Right lobe of liver (tissue), 4 donors: ENCODE results near the gene MCEMP1.

Source experiments
- CTCF ChIP-seq, 4 donors: fragments of 200-600 bp in 3 of 4; fragments of 450-650 bp in 1 of 4; IDR thresholded peaks; one replicate each; pipeline versions ENCODE4 v1.5.1 to v1.8.0; 2016 to 2022; ENCODE audit warnings: antibody characterized with exemption in 4 of 4, mild to moderate bottlenecking in 2 of 4
- POLR2A ChIP-seq: fragments of 450-650 bp; IDR thresholded peaks from one replicate; pipeline ENCODE4 v1.6.1; 2017; ENCODE audit warnings: antibody characterized with exemption, mild to moderate bottlenecking
- donor health status: DM: no; HTN: no; CAD: no.
- donor health status: DM: no; HTN: no; CAD: no.
- donor health status: DM: no; HTN: yes; CAD: no.

- TF ChIP-seq CTCF (IDR thresholded peaks at IDR 0.05) (no peak), POLR2A (no peak)
Measured at GRCh38 chr19:7677669-7678311, 900 bp downstream of the MCEMP1 start.
